GM11168 (cell line): ENCODE measurements around the gene PPFIBP1.

Experiments
- in situ Hi-C: fragments of 300-500 bp; cut with MboI; formaldehyde crosslinking; loops from one replicate; pipeline ENCODE4 v1.12.0; 2022; ENCODE audit warnings: low sequenced_read_pairs; ENCODE audit not compliant: unreplicated experiment

Gene PPFIBP1

GRCh38 chr12:27688671-27689070 is 164.7 kb downstream of the PPFIBP1 start:
- in situ Hi-C loops: no loop called here

- in situ Hi-C loops: no loop called here
Observed at GRCh38 chr12:27689558-27690180, 165.7 kb downstream of the PPFIBP1 start.

DNA sequence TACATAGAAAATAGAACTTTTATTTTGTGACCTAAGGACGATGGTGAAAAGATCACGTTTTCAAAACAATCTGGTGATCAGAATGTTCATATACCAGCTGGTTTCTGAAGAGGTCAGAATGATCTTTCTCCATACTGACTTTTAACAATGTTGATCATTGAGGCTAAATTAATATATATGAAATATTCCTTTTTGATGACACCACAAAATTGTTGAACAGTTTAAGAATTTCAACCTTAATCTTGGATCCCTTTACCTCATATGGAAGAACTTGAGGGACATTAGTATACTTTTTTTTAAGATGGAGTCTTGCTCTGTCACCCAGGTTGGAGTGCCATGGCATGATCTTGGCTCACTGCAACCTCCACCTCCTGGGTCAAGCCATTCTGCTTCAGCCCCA is 169.4 kb downstream of the PPFIBP1 start:
- in situ Hi-C loops: no loop called here

DNA sequence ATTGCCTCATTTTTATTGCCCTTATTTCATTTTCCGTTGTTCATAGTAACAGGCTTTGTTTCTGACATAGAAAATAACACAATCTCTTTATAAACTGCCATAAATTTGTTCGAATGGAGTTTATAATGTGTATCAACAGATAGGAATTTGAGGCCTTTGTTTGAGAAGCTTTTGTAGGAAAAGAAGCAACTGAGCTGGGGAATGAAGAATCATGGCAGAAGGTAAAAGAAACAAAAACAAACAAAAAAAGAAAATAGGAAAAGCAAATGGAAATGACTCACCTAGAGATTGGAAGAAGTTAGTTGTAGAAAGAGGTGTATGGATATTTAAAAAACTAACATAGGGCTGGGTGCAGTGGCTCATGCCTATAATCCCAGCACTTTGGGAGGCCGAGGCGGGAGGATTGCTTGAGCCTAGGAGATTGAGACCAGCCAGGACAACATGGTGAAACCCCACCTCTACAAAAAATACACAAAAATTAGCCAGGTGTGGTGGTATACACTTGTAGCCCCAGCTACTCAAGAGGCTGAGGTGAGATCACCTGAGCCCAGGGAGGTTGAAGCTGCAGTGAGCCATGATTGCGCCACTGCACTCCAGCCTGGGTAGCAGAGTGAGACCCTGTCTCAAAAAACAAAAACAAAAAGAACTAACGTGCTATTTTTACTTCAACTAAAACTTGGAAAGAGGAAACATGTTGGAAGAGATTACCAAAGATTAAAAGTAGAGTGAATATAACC is 171.7 kb downstream of the PPFIBP1 start:
- in situ Hi-C loops: no loop called here

- in situ Hi-C loops: no loop called here
Observed at GRCh38 chr12:27696293-27696652, 172.3 kb downstream of the PPFIBP1 start, which contains the start of gene REP15. Gene REP15 (plus strand): TSS chr12:27696447. CDS start chr12:27696563, 116 bp downstream.

GRCh38 chr12:27696864-27697564 is 173.0 kb downstream of the PPFIBP1 start:
- in situ Hi-C loops: no loop called here

GRCh38 chr12:27703720-27704452 is 179.9 kb downstream of the PPFIBP1 start:
- in situ Hi-C loops: no loop called here

GRCh38 chr12:27705263-27705662 is 181.3 kb downstream of the PPFIBP1 start:
- in situ Hi-C loops: no loop called here

- in situ Hi-C loops: no loop called here
Observed at GRCh38 chr12:27707216-27707615, 183.2 kb downstream of the PPFIBP1 start.

GRCh38 chr12:27709212-27709931 is 185.4 kb downstream of the PPFIBP1 start:
- in situ Hi-C loops: no loop called here

DNA sequence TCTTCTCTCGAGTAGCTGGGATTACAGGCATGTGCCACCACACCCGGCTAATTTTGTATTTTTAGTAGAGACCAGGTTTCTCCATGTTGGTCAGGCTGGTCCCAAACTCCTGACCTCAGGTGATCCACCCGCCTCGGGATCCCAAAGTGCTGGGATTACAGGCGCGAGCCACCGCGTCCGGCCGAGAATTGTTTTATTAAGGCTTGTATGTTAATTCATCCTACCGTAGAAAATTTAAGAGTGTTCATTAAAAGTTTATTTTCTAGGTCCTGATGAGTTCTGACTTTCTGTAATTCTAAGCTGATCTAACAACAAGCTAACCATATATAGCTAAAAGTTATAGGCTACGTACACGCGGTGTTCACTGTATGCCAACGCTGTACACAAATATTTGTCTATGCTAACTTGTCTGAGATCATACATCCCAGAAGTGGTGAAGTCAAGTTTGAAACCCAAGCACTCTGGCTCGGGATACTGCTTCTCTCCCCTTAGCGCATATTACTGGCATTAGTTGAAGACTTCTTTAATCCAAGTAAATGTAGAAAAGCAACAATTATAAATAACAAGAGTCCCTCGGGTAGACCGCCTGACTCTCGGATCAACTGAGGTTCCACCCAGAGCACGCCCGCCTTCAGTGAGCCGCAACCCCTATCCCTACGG is 186.1 kb downstream of the PPFIBP1 start:
- in situ Hi-C loops: no loop called here

DNA sequence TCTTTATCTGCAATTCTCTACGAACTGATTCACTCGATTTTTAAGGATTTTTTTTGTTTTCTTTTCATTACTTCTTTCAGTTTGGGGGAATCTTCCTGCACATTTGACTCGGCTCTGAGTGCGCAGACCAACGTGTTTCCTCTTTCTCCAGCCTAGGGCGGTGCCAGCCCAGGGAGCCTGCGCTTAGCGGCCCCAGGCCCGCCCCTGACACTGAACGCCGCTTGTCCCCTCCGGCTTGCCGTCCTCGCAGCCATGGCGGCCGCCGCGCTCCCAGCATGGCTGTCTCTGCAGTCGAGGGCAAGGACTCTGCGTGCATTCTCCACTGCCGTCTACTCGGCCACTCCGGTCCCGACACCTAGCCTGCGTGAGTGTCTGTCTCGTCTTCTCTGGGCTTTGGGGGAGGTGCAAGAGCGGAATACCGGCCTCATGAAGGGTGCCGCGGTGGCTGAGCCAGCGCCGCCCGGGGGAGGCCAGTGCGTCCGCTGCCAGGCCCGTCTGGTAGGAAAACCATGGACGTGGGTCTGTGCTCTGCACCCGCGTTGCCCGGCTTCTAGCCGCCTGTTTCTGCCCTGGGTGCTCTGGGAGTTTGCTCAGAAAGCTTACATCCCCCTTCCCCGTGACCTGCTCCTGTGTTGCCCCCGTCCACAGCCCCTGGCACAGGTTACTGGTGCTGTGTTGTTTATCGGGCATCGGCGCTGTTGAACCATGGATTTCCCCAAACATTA is 186.7 kb downstream of the PPFIBP1 start, which contains the start of gene MRPS35:
Gene MRPS35, plus strand, starts transcription at position 241 of the 725 bp plus-strand sequence. Its CDS starts 12 bp downstream, at position 253.
- in situ Hi-C loops: no loop called here

DNA sequence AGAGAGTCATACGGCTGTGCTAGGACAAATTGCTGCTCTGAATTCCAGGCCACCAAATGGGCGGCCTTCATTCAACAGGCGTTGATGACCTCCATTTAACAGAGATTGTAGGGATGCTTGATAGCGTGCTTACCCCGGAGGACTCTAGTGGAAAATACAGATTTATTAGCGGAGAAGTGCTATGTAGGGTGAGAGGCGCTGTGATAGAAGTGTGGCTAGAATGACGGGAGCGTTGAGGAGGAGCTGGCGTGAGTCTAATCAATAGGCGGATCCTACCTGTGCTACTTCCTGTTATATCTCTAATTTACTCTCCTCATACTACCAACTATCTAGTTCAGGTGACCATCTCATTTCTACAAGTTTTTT is 187.3 kb downstream of the PPFIBP1 start:
- in situ Hi-C loops: no loop called here

GRCh38 chr12:27711967-27712366 is 188.0 kb downstream of the PPFIBP1 start:
- in situ Hi-C loops: no loop called here

GRCh38 chr12:27723212-27723611 is 199.2 kb downstream of the PPFIBP1 start:
- in situ Hi-C loops: no loop called here

DNA sequence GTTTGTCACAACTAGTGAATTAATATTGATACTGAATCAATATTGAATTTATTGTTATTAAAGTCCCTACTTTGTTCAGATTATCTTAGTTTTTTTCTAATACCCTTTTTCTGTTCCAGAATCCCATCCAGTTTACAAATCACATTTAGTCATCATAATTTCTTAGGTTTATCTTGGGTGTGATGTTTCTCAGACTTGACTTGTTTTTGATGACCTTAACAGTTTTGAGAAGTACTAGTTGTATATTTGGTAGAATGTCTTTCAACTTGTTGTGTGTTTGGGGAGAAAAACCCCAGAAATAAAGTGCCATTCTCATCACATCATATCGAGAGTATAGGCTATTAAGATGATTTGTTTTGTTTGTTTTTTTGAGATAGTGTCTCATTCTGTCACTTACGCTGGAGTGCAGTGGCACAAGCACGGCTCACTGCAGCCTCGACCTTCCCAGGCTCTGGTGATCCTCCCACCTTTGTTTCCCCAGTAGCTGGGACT is 206.1 kb downstream of the PPFIBP1 start:
- in situ Hi-C loops: loop anchor here (5.0 to 25.0 kb wide), 2 partner anchors 212 to 1132 kb away; no protein-coding TSS in a partner anchor

DNA sequence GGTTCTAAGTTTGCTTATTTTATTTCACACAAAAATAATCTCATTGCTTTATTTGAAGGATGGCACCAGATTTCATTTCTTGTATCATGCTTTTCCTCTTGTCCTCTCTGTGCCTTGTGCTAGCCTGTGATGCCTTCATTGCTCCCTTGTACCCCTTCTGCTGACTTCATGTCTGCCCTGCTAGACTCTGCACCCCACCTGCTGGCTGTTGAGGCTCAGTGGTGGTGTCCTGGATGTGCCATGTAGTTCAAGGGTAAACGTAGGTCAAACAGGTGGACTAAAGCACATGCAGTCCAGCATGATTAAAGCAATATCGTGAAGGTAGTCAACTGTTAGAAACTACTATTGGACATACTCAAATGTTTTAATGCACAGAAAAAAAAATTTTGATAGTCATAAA is 208.3 kb downstream of the PPFIBP1 start:
- in situ Hi-C loops: loop anchor here (5.0 to 25.0 kb wide), 2 partner anchors 210 to 1130 kb away; no protein-coding TSS in a partner anchor

- in situ Hi-C loops: loop anchor here (5.0 to 25.0 kb wide), 2 partner anchors 209 to 1129 kb away; no protein-coding TSS in a partner anchor
Observed at GRCh38 chr12:27733052-27733656, 209.1 kb downstream of the PPFIBP1 start.
